ENCODE data around the gene CFB. TPM values are rescaled to one million over a fixed set of nuclear protein-coding genes. Genes with fewer than 3 reads are reported as not detected.

Gene CFB
- total and polyA plus RNA-seq, 9 of the 15 experiments (the other 6 are each of a cell fraction or from before 2014, with no cell fraction given), result 0.08 to 0.91 (median 0.22) TPM; not detected in 4

GRCh38 chr6:31903957-31904356 is 41.9 kb upstream of the CFB start (continued):
- no peak for TF ChIP-seq RERE (CRISPR knock-in tag; IDR thresholded peaks at IDR 0.05; ENCODE audit: borderline replicate concordance)
- TF ChIP-seq ZNF589 (CRISPR knock-in tag; IDR thresholded peaks at IDR 0.05; ENCODE audit: low read depth), result no peak
- TF ChIP-seq SRF (CRISPR knock-in tag; IDR thresholded peaks at IDR 0.05), result no peak
- no peak for TF ChIP-seq FOXK2 (conservative IDR thresholded peaks at IDR 0.05 in 1 of 2, IDR thresholded peaks at IDR 0.05 in 1 of 2; ENCODE audit: low read depth in 2 of 2)
- TF ChIP-seq RCOR1 (IDR thresholded peaks at IDR 0.05; ENCODE audit: borderline replicate concordance in 1 of 2, low read depth in 2 of 2, low read length in 2 of 2), result peak in 1 of 2 experiments; percentile 95; a peak in 2 of 4 replicates
- TF ChIP-seq ZNF280A (IDR thresholded peaks at IDR 0.05; ENCODE audit: low read depth, partially characterized antibody), result no peak
- no peak for TF ChIP-seq NR2F6 (CRISPR knock-in tag; IDR thresholded peaks at IDR 0.05)
- peak; percentile 36; the same call in 1 of the 2 replicates for TF ChIP-seq NCOR1 (IDR thresholded peaks at IDR 0.05)
- no peak for TF ChIP-seq L3MBTL2 (IDR thresholded peaks at IDR 0.05)
- TF ChIP-seq SRSF9 (IDR thresholded peaks at IDR 0.05; ENCODE audit: borderline replicate concordance, low read depth, low read length), result no peak
- TF ChIP-seq TEAD4 (IDR thresholded peaks at IDR 0.05; ENCODE audit: low read length), result peak; percentile 43; the same call in 1 of the 2 replicates
- TF ChIP-seq TEAD4 (CRISPR knock-in tag; IDR thresholded peaks at IDR 0.05; ENCODE audit: borderline replicate concordance), result no peak
- TF ChIP-seq ARID3A (IDR thresholded peaks at IDR 0.05; ENCODE audit: borderline replicate concordance, low read depth, low read length), result peak; percentile 44; the same call in 1 of the 2 replicates
- TF ChIP-seq ID3 (CRISPR knock-in tag; IDR thresholded peaks at IDR 0.05), result no peak
- TF ChIP-seq ID3 (tag; IDR thresholded peaks at IDR 0.05), result no peak
- TF ChIP-seq ZNF707 (CRISPR knock-in tag; conservative IDR thresholded peaks at IDR 0.05), result no peak
